H1 (cell line): ENCODE measurements around the gene TLE3.

Experiments used
- CEBPB ChIP-seq: IDR thresholded peaks from 2 replicates; pipeline ENCODE4 v1.6.1; 2012; ENCODE audit warnings: low read depth, low read length
- CTCF ChIP-seq, 3 experiments: IDR thresholded peaks; 1 replicate in 2 of 3; 2 replicates in 1 of 3; pipeline versions ENCODE4 v1.5.1 to v1.6.1; 2011; ENCODE audit warnings: low read length in 3 of 3, mild to moderate bottlenecking in 3 of 3, inconsistent platforms in 2 of 3, low read depth in 1 of 3, moderate library complexity in 1 of 3; ENCODE audit not compliant: insufficient read depth in 1 of 3; ENCODE audit errors: control extremely low read depth in 1 of 3
- EGR1 ChIP-seq: IDR thresholded peaks from 2 replicates; pipeline ENCODE4 v1.6.1; 2011; ENCODE audit warnings: low read depth, low read length, borderline replicate concordance
- EP300 ChIP-seq, 2 experiments: IDR thresholded peaks; 1 replicate in 1 of 2; 2 replicates in 1 of 2; pipeline ENCODE4 v1.6.1; 2011 to 2012; ENCODE audit warnings: low read depth in 2 of 2, low read length in 2 of 2, mild to moderate bottlenecking in 2 of 2, borderline replicate concordance in 1 of 2, inconsistent platforms in 1 of 2, moderate library complexity in 1 of 2
- JUN ChIP-seq: IDR thresholded peaks from 2 replicates; pipeline ENCODE4 v1.6.1; 2011; ENCODE audit warnings: low read depth, mild to moderate bottlenecking, improper control_type of control experiment, low read length
- KDM5A ChIP-seq: fragments of 200-600 bp; IDR thresholded peaks from 2 replicates; pipeline ENCODE4 v1.7.1; 2012; ENCODE audit warnings: mild to moderate bottlenecking, low read length, inconsistent platforms, mixed read lengths
- MAX ChIP-seq: IDR thresholded peaks from 2 replicates; pipeline ENCODE4 v1.6.1; 2012; ENCODE audit warnings: inconsistent platforms
- PHF8 ChIP-seq: fragments of 200-600 bp; sonication (generic); conservative IDR thresholded peaks from 2 replicates; pipeline ENCODE4 v1.7.1; 2012; ENCODE audit warnings: low read depth, mild to moderate bottlenecking, inconsistent platforms, low read length, moderate library complexity
- POLR2A ChIP-seq, 2 experiments: IDR thresholded peaks; 1 replicate in 1 of 2; 2 replicates in 1 of 2; pipeline ENCODE4 v1.6.1; 2011; ENCODE audit warnings: low read depth in 2 of 2, low read length in 2 of 2, mild to moderate bottlenecking in 2 of 2; ENCODE audit errors: control extremely low read depth in 1 of 2
- RAD21 ChIP-seq, 2 experiments: IDR thresholded peaks in 1 of 2; conservative IDR thresholded peaks in 1 of 2; 2 replicates each; pipeline ENCODE4 v1.6.1; 2011; ENCODE audit warnings: low read depth in 2 of 2, low read length in 2 of 2, improper control_type of control experiment in 1 of 2, inconsistent platforms in 1 of 2, mild to moderate bottlenecking in 1 of 2, moderate library complexity in 1 of 2
- TAF1 ChIP-seq: IDR thresholded peaks from 2 replicates; pipeline ENCODE4 v1.6.1; 2011; ENCODE audit warnings: mild to moderate bottlenecking, low read depth, low read length

- no peak for TF ChIP-seq POLR2A (IDR thresholded peaks at IDR 0.05; ENCODE audit: control extremely low read depth in 1 of 2, low read depth in 2 of 2, low read length in 2 of 2)
- no peak for TF ChIP-seq RAD21 (IDR thresholded peaks at IDR 0.05 in 1 of 2, conservative IDR thresholded peaks at IDR 0.05 in 1 of 2; ENCODE audit: low read depth in 2 of 2, low read length in 2 of 2)
- no peak for TF ChIP-seq CTCF (IDR thresholded peaks at IDR 0.05; ENCODE audit: control extremely low read depth in 1 of 3, insufficient read depth in 1 of 3, low read depth in 1 of 3, low read length in 3 of 3)
- no peak for TF ChIP-seq JUN
- TF ChIP-seq CEBPB, result no peak
- no peak for TF ChIP-seq TAF1
- TF ChIP-seq MAX, result no peak
- no peak for TF ChIP-seq EGR1
- no peak for TF ChIP-seq KDM5A
- TF ChIP-seq EP300 (IDR thresholded peaks at IDR 0.05; ENCODE audit: borderline replicate concordance in 1 of 2, low read depth in 2 of 2, low read length in 2 of 2), result 0 out of 3 replicates have a peak, but pooled peaks of 1 of the 2 experiments have one; percentile 32
- TF ChIP-seq PHF8, result no peak
Measured at GRCh38 chr15:70093481-70094319, 4.0 kb downstream of the TLE3 start.
